Naive thymus-derived CD8-positive, alpha-beta T cell (primary cell): ENCODE results near the gene INCENP. TPM values are rescaled to one million over a fixed set of nuclear protein-coding genes. Genes with fewer than 3 reads are reported as not detected.
"Not testable (repeated sequence)": the region's sequence is repeated elsewhere in the genome, so short reads cannot be mapped to it uniquely, and the experiment has no call there.

Source experiments
- ATAC-seq, 2 donors: fragments of 150-1000 bp; cut with Tn5 transposase in 1 of 2; sonication (Bioruptor Pico), chemical (Tn5 transposase) in 1 of 2; 1 replicate in 1 of 2; 2 replicates in 1 of 2; pipeline ENCODE4 v1.10.0; 2021; ENCODE audit warnings: mild to moderate bottlenecking in 2 of 2, moderate library complexity in 2 of 2
- POLR2A ChIA-PET: fragments of 350-600 bp; sonication (Branson Sonifier 250); formaldehyde crosslinking; loops from one replicate; lab custom pipeline; 2021; ENCODE audit warnings: antibody characterized with exemption; lab: Charles Lee
- DNase-seq, 10 donors: peaks; one replicate each; pipeline versions ENCODE4 v3.0.0 to v3.0.0-alpha.2; 2020 to 2022
- H3K27ac Mint-ChIP-seq, 10 donors: one replicate each; pipeline ENCODE4 v1.8.0; 2020 to 2022; ENCODE audit warnings: mild to moderate bottlenecking in 10 of 10, mixed read lengths in 10 of 10, moderate library complexity in 4 of 10, inconsistent platforms in 1 of 10
- H3K27me3 Mint-ChIP-seq, 5 donors: one replicate each; pipeline ENCODE4 v1.8.0; 2021 to 2022; ENCODE audit warnings: mixed read lengths in 5 of 5
- H3K36me3 Mint-ChIP-seq, 3 donors: one replicate each; pipeline ENCODE4 v1.8.0; 2020 to 2022; ENCODE audit warnings: mixed read lengths in 3 of 3, mild to moderate bottlenecking in 2 of 3, inconsistent platforms in 1 of 3
- H3K4me1 Mint-ChIP-seq, 4 donors: one replicate each; pipeline ENCODE4 v1.8.0; 2021 to 2022; ENCODE audit warnings: mixed read lengths in 4 of 4
- H3K4me3 Mint-ChIP-seq, 10 donors: one replicate each; pipeline ENCODE4 v1.8.0; 2020 to 2022; ENCODE audit warnings: mild to moderate bottlenecking in 10 of 10, mixed read lengths in 10 of 10, moderate library complexity in 6 of 10, inconsistent platforms in 1 of 10
- H3K9me3 Mint-ChIP-seq, 9 donors: one replicate each; pipeline ENCODE4 v1.8.0; 2020 to 2022; ENCODE audit warnings: mixed read lengths in 9 of 9, mild to moderate bottlenecking in 3 of 9, inconsistent platforms in 1 of 9, moderate library complexity in 1 of 9
- polyA plus RNA-seq, 3 donors: library from polyadenylated mRNA; unstranded; fragments of 300-500 nt; fragmentation: Illumina TruSeq; gene quantifications; one replicate each; pipeline ENCODE4 v1.2.3, GENCODE V29; 2021
- total RNA-seq, 8 experiments: library from RNA in 2 of 8; stranded (reverse) in 2 of 8; gene quantifications; one replicate each; pipeline ENCODE4 v1.2.3 and lab custom pipeline; 2021 to 2026

The INCENP gene
- total and polyA plus RNA-seq, 5 experiments from 2014 or later = 0.73 to 28.2 (median 1.8) TPM

- DNase-seq, ATAC-seq, H3K4me3 Mint-ChIP-seq, H3K36me3 Mint-ChIP-seq, H3K9me3 Mint-ChIP-seq, POLR2A ChIA-PET, H3K27ac Mint-ChIP-seq, H3K4me1 Mint-ChIP-seq: not testable (repeated sequence)
- H3K27me3 Mint-ChIP-seq = peaks cover 16 to 58% (median 30%) of the 10 kb centered on the region in 5 donors
These were observed 73.6 kb downstream of the INCENP start for GRCh38 chr11:62197400-62197799.

- Mint-ChIP-seq H3K27me3 (peaks cover 6 to 35% (median 18%) of the 10 kb centered on the region in 5 donors), H3K27ac (peak overlapping the region in 1 of 10 donors; percentile 20), H3K9me3 (no peaks in the 10 kb centered on the region), H3K4me1 (peaks cover 0 to 2% (median 0%) of the 10 kb centered on the region in 4 donors), H3K4me3 (no peak overlapping the region), H3K36me3 (no peaks in the 10 kb centered on the region)
- POLR2A ChIA-PET = no interaction called here
- ATAC-seq (no peak), DNase-seq (no peak)
These were observed 77.6 kb downstream of the INCENP start for GRCh38 chr11:62201376-62201775.

Other genes starting within 250 kb of the INCENP start
- 1 to 10 TPM; 5.1 to 5.7 TPM for gene FADS3, start 232.5 kb upstream of the INCENP start, total RNA-seq
- 1 to 10 TPM in 2 of 3 donors, under 1 TPM in 1; 0.33 to 1.5 (median 1.2) TPM for gene FADS3, start 232.5 kb upstream of the INCENP start, polyA plus RNA-seq
- gene RAB3IL1, start 206.4 kb upstream of the INCENP start, total RNA-seq = under 1 TPM; 0.23 to 0.82 TPM
- gene RAB3IL1, start 206.4 kb upstream of the INCENP start, polyA plus RNA-seq = not detected
- gene BEST1, start 173.7 kb upstream of the INCENP start, total RNA-seq = under 1 TPM in 1 of 2 experiments, not detected in 1; 0.08 TPM
- gene BEST1, start 173.7 kb upstream of the INCENP start, polyA plus RNA-seq = 1 to 10 TPM in 1 of 3 donors, under 1 TPM in 2; 0.43 to 1.0 (median 0.66) TPM
- 100 to 1,000 TPM; 571 to 598 TPM for gene FTH1, start 156.4 kb upstream of the INCENP start, total RNA-seq
- gene FTH1, start 156.4 kb upstream of the INCENP start, polyA plus RNA-seq = 1,000 to 10,000 TPM; 1,933 to 2,491 (median 2,221) TPM
- gene SCGB1D1, start 66.2 kb downstream of the INCENP start, total RNA-seq = not detected
- gene SCGB1D1, start 66.2 kb downstream of the INCENP start, polyA plus RNA-seq = not detected
- gene SCGB2A1, start 84.7 kb downstream of the INCENP start, total RNA-seq = not detected
- not detected for gene SCGB2A1, start 84.7 kb downstream of the INCENP start, polyA plus RNA-seq
- not detected for gene SCGB1D2, start 118.2 kb downstream of the INCENP start, total RNA-seq
- not detected for gene SCGB1D2, start 118.2 kb downstream of the INCENP start, polyA plus RNA-seq
- not detected for gene SCGB2A2, start 146.1 kb downstream of the INCENP start, total RNA-seq
- not detected for gene SCGB2A2, start 146.1 kb downstream of the INCENP start, polyA plus RNA-seq
- not detected for gene SCGB1D4, start 175.1 kb downstream of the INCENP start, total RNA-seq
- not detected for gene SCGB1D4, start 175.1 kb downstream of the INCENP start, polyA plus RNA-seq
- gene ASRGL1, start 213.4 kb downstream of the INCENP start, total RNA-seq = 1 to 10 TPM; 2.8 to 7.5 TPM
- 10 to 100 TPM in 1 of 3 donors, 1 to 10 TPM in 2; 5.1 to 13.3 (median 6.0) TPM for gene ASRGL1, start 213.4 kb downstream of the INCENP start, polyA plus RNA-seq